Endometrium (tissue), 2 donors: Measurements from ENCODE around the gene FAM20C.

ENCODE experiments used
- FAIRE-seq: peaks from 2 replicates; lab custom pipeline; 2012; peaks lifted over from hg19 to GRCh38; lab: Jason Lieb, UNC
- donor health status: control.
- donor health status: control.

Gene FAM20C

GRCh38 chr7:191981-192649 is at the start of gene FAM20C:
Gene FAM20C, plus strand, starts transcription at chr7:192571. Its CDS starts 629 bp downstream, at chr7:193200.
- no peak for FAIRE-seq

- FAIRE-seq = no peak
Measured at GRCh38 chr7:143145-143751, 49.1 kb upstream of the FAM20C start.

GRCh38 chr7:143811-144453 is 48.4 kb upstream of the FAM20C start:
- FAIRE-seq = no peak

- FAIRE-seq = no peak
Measured at GRCh38 chr7:144454-144826, 47.9 kb upstream of the FAM20C start.

- FAIRE-seq = no peak
Measured at GRCh38 chr7:145863-146262, 46.5 kb upstream of the FAM20C start.

- FAIRE-seq = peak; percentile 76
Measured at GRCh38 chr7:148543-148931, 43.8 kb upstream of the FAM20C start.

GRCh38 chr7:148932-149790 is 43.2 kb upstream of the FAM20C start:
- FAIRE-seq = peak; percentile 67

- no peak for FAIRE-seq
Measured at GRCh38 chr7:149791-150636, 42.4 kb upstream of the FAM20C start.

- no peak for FAIRE-seq
Measured at GRCh38 chr7:150811-151221, 41.6 kb upstream of the FAM20C start.

- FAIRE-seq = no peak
Measured at GRCh38 chr7:151346-152050, 40.9 kb upstream of the FAM20C start.

- FAIRE-seq = no peak
Measured at GRCh38 chr7:152702-153391, 39.5 kb upstream of the FAM20C start.

GRCh38 chr7:153604-154003 is 38.8 kb upstream of the FAM20C start:
- no peak for FAIRE-seq

GRCh38 chr7:154096-154799 is 38.1 kb upstream of the FAM20C start:
- FAIRE-seq = no peak

GRCh38 chr7:155469-155900 is 36.9 kb upstream of the FAM20C start:
- FAIRE-seq = no peak

- FAIRE-seq = no peak
Measured at GRCh38 chr7:156111-157007, 36.0 kb upstream of the FAM20C start.

- no peak for FAIRE-seq
Measured at GRCh38 chr7:157008-157310, 35.4 kb upstream of the FAM20C start.

GRCh38 chr7:157771-158625 is 34.4 kb upstream of the FAM20C start:
- FAIRE-seq = no peak

- no peak for FAIRE-seq
Measured at GRCh38 chr7:158771-159170, 33.6 kb upstream of the FAM20C start.
